Measurements from ENCODE around the gene SDF2L1.

The SDF2L1 gene

DNA sequence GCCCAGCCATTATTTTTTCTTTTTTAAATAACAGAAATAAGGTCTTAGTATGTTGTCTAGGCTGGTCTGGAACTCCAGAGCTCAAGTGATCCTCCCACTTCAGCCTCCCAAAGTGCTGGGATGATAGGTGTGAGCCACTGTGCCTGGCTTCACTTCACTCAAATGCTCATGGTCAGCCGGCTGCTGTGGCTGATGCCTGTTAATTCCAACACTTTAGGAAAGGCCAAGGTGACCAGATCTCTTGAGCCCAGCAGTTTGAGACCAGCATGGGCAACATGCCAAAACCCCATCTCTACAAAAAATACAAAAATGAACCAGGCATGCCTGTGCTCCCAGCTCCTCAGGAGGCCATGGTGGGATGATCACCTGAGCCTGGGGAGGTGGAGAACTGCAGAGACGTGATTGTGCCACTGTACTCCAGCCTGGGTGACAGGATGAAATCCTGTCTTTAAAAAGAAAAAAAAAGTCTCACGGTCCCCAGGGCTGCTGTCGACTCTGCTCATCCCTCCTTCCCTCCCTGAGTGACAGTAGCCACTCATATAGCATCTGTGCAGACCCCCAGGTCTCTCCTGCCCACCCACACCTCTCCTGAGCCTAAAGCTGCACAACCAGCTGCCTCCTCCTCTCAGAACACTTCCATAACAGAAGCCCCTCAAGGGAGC lies 15.9 kb upstream of the SDF2L1 start:
- TF ChIP-seq CTCF (IDR thresholded peaks at IDR 0.05; ENCODE audit: borderline replicate concordance, control extremely low read depth, extremely low read depth, insufficient read depth, missing control alignments): no peak

GRCh38 chr22:21626735-21627469 lies 15.2 kb upstream of the SDF2L1 start:
- DNase-seq (ENCODE audit: low spot score): no peak
- in situ Hi-C loops (cut with MboI; ENCODE audit: low sequenced_read_pairs, unreplicated experiment): loop anchor here (5.0 kb wide), 1 partner anchor 45 kb away; no protein-coding TSS in a partner anchor
- no peak for TF ChIP-seq CTCF (IDR thresholded peaks at IDR 0.05; ENCODE audit: borderline replicate concordance, control extremely low read depth, extremely low read depth, insufficient read depth, missing control alignments)

More for the DNA sequence above, 15.9 kb upstream of the SDF2L1 start:
- no peak for DNase-seq (ENCODE audit: low spot score)
- in situ Hi-C loops (cut with MboI; ENCODE audit: low sequenced_read_pairs, unreplicated experiment): loop anchor here (5.0 kb wide), 1 partner anchor 44 kb away; no protein-coding TSS in a partner anchor

GRCh38 chr22:21628386-21629254 lies 13.5 kb upstream of the SDF2L1 start:
- TF ChIP-seq CTCF (IDR thresholded peaks at IDR 0.05; ENCODE audit: borderline replicate concordance, control extremely low read depth, extremely low read depth, insufficient read depth, missing control alignments): no peak
- no peak for DNase-seq (ENCODE audit: low spot score)
- in situ Hi-C loops (cut with MboI; ENCODE audit: low sequenced_read_pairs, unreplicated experiment): loop anchor here (5.0 kb wide), 1 partner anchor 46 kb away; no protein-coding TSS in a partner anchor

DNA sequence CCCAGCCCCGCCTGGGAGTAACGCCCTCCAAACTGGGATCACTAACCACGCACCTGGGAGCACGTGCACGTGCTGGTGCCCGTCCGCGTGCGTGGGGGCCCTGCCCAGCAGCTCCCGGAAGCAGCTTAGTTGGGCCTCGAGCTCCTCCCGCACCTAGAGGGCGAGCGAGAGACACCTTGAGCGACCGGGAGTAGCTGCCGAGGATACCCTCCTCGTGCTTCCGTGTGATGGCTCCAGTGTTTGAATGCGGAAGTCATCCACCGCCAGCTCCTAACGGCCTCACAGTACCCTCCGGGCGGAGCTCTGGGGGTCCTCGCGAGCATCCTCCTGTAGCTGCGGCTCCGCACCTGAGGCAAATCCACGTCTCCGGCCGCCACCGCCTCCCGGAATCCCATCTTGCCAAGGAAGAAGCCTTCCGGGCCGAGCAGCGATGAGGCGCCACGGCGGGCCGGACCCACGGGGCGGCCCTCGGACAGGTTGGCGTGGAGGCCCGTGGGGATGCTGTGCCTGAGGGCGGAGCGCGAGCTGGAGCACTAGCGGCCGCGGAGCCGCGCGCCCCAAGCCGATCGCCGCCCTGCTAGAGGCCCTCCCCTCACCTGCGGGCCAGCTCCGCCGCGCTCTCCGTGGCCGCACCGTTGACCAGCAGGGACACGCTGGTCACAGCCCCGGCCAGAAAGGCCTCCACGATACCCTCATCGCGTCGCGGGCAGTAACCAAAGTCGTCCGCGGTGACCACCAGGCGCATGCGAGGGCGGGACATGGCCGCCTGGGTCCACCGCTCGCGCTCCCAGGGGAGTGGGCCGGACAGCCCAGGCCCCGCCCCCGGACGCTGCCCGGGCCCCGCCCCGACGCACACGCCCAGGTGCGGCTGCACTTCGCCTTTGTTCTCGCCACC lies 12.6 kb upstream of the SDF2L1 start, which contains the start of gene YDJC:
TSS of gene YDJC (minus strand) at position 768 of the 895 bp plus-strand sequence. CDS start at position 760, 8 bp downstream.
- in situ Hi-C loops (cut with MboI; ENCODE audit: low sequenced_read_pairs, unreplicated experiment): loop anchor here (5.0 kb wide), 1 partner anchor 47 kb away; no protein-coding TSS in a partner anchor
- DNase-seq (ENCODE audit: low spot score): peak; percentile 96
- peak; percentile 81 for TF ChIP-seq CTCF (IDR thresholded peaks at IDR 0.05; ENCODE audit: borderline replicate concordance, control extremely low read depth, extremely low read depth, insufficient read depth, missing control alignments)

DNA sequence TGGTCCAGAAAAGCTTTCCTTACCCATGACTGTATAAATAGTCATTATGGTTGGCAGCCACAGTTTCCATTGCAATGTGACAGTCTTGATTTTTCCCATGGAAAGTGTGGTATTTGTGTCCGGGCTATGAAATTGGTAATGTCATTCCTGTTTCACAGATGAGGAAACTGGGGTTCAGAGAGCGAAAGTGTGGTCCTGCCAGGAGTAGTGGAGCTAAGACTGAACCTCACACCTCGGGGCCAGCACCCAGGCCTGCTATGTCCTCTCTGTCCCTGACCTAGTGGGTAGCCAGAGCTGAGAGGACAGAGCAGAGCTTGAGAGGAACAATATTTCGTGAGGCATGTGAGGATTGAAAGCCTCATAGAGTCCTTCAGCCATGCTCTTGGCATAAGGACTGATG lies 11.1 kb upstream of the SDF2L1 start:
- DNase-seq (ENCODE audit: low spot score): no peak
- no peak for TF ChIP-seq CTCF (IDR thresholded peaks at IDR 0.05; ENCODE audit: borderline replicate concordance, control extremely low read depth, extremely low read depth, insufficient read depth, missing control alignments)
- in situ Hi-C loops (cut with MboI; ENCODE audit: low sequenced_read_pairs, unreplicated experiment): no loop called here
